Neuronal stem cell (in vitro differentiated cells): ENCODE data around the gene SORCS1.
A peak's percentile ranks its signal among the peaks of the same experiment; 100 is the strongest.

ENCODE experiments used
- DNase-seq: peaks from one replicate; pipeline ENCODE4 v3.0.0-alpha.2; 2013; ENCODE audit warnings: low spot score
- H2AFZ ChIP-seq: one replicate; pipeline ENCODE4 v1.6.1; 2013; ENCODE audit warnings: mild to moderate bottlenecking, low read length, inconsistent platforms
- H2AK5ac ChIP-seq: 2 replicates; pipeline ENCODE4 v1.6.1; 2013; ENCODE audit warnings: low read depth, mild to moderate bottlenecking, inconsistent platforms, low read length, moderate library complexity, mixed read lengths
- H2BK120ac ChIP-seq: 2 replicates; pipeline ENCODE4 v1.6.1; 2013; ENCODE audit warnings: low read depth, mild to moderate bottlenecking, inconsistent platforms, low read length, moderate library complexity, mixed read lengths
- H2BK12ac ChIP-seq: one replicate; pipeline ENCODE4 v1.6.1; 2013; ENCODE audit warnings: low read length, inconsistent platforms
- H2BK15ac ChIP-seq: 2 replicates; pipeline ENCODE4 v1.6.1; 2013; ENCODE audit warnings: mild to moderate bottlenecking, low read length, inconsistent platforms, mixed read lengths
- H2BK5ac ChIP-seq: one replicate; pipeline ENCODE4 v1.6.1; 2013; ENCODE audit warnings: inconsistent platforms, mild to moderate bottlenecking, low read length, moderate library complexity
- H3K14ac ChIP-seq: one replicate; pipeline ENCODE4 v1.6.1; 2013; ENCODE audit warnings: low read length, inconsistent platforms
- H3K18ac ChIP-seq: 2 replicates; pipeline ENCODE4 v1.6.1; 2013; ENCODE audit warnings: low read length, inconsistent platforms
- H3K23ac ChIP-seq: 2 replicates; pipeline ENCODE4 v1.6.1; 2013; ENCODE audit warnings: low read depth, mild to moderate bottlenecking, mixed read lengths, low read length, inconsistent platforms; ENCODE audit not compliant: poor library complexity
- H3K27ac ChIP-seq: replicated peaks from 3 replicates; pipeline ENCODE4 v1.5.1; 2013; ENCODE audit warnings: low read length, inconsistent platforms
- H3K27me3 ChIP-seq, 3 experiments: 2 replicates each; pipeline ENCODE4 v1.6.1; 2013; ENCODE audit warnings: low read length in 3 of 3, mild to moderate bottlenecking in 2 of 3, inconsistent platforms in 1 of 3, low read depth in 1 of 3, mixed read lengths in 1 of 3, moderate library complexity in 1 of 3; ENCODE audit not compliant: control insufficient read depth in 3 of 3, insufficient read depth in 3 of 3
- H3K36me3 ChIP-seq, 2 donors: replicated peaks in 1 of 2; 2 replicates each; pipeline ENCODE4 v1.6.1; 2013; ENCODE audit warnings: low read length in 2 of 2; ENCODE audit not compliant: control insufficient read depth in 2 of 2, insufficient read depth in 2 of 2
- H3K4ac ChIP-seq: 2 replicates; pipeline ENCODE4 v1.6.1; 2013; ENCODE audit warnings: inconsistent platforms, mild to moderate bottlenecking, low read length, moderate library complexity
- H3K4me1 ChIP-seq, 2 donors: 1 replicate in 1 of 2; 2 replicates in 1 of 2; pipeline ENCODE4 v1.6.1; 2013; ENCODE audit warnings: low read length in 2 of 2, low read depth in 1 of 2; ENCODE audit not compliant: control insufficient read depth in 2 of 2, insufficient read depth in 1 of 2
- H3K4me2 ChIP-seq: one replicate; pipeline ENCODE4 v1.6.1; 2013; ENCODE audit warnings: mild to moderate bottlenecking, low read length, inconsistent platforms; ENCODE audit not compliant: insufficient read depth, poor library complexity, severe bottlenecking
- H3K4me3 ChIP-seq, 2 donors: 2 replicates each; pipeline ENCODE4 v1.5.1; 2013; ENCODE audit warnings: low read length in 2 of 2, mild to moderate bottlenecking in 2 of 2, inconsistent platforms in 1 of 2, moderate library complexity in 1 of 2
- H3K79me1 ChIP-seq: one replicate; pipeline ENCODE4 v1.6.1; 2013; ENCODE audit warnings: low read depth, mild to moderate bottlenecking, inconsistent platforms, low read length, moderate library complexity
- H3K9ac ChIP-seq: one replicate; pipeline ENCODE4 v1.6.1; 2013; ENCODE audit warnings: mild to moderate bottlenecking, low read depth, low read length, inconsistent platforms; ENCODE audit not compliant: poor library complexity
- H3K9me3 ChIP-seq, 2 donors: replicated peaks in 1 of 2; 2 replicates each; pipeline versions ENCODE3 to v1.6.1; 2013; ENCODE audit warnings: low read length in 2 of 2, mild to moderate bottlenecking in 2 of 2, inconsistent platforms in 1 of 2, low read depth in 1 of 2, mixed read lengths in 1 of 2, moderate library complexity in 1 of 2; ENCODE audit not compliant: control insufficient read depth in 2 of 2, insufficient read depth in 1 of 2
- H4K8ac ChIP-seq: one replicate; pipeline ENCODE4 v1.6.1; 2013; ENCODE audit warnings: low read depth, mild to moderate bottlenecking, inconsistent platforms, low read length, moderate library complexity
- H4K91ac ChIP-seq: one replicate; pipeline ENCODE4 v1.6.1; 2013; ENCODE audit warnings: low read length, low read depth, mild to moderate bottlenecking, inconsistent platforms; ENCODE audit not compliant: poor library complexity
- WGBS, 2 donors: extraction: QIAGEN DNeasy Blood & Tissue Kit; methylation state at CpG; one replicate each; pipeline ENCODE4 v1.1.7; 2013; ENCODE audit warnings: missing lambda C conversion rate in 2 of 2, mixed read lengths in 1 of 2; ENCODE audit not compliant: insufficient read length in 2 of 2, insufficient replicate concordance in 1 of 2; ENCODE audit errors: extremely low coverage in 2 of 2; 5-methylcytosine and 5-hydroxymethylcytosine counted together

SORCS1 gene

DNA sequence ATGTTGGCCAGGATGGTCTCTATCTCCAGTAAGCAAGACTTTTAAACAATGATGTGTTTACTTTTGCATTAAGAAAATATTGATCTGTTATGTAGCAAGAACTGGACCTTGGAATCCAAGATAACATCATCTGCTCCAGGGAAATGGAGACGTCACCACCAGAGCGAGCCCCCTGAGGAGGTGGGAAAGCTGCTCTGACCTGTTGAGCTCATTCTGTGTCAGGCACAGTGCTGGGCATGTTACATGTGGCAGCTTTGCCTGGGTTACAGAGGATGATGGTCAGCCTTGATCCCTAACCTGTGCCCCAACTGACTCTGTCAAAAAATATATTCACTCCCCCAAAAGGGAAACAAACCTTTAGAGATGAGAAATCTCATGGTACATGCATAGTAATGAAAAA, 436.3 kb downstream of the SORCS1 start:
- no peak overlapping the region for H3K4me3 ChIP-seq
- H3K9ac ChIP-seq, result peak overlapping the region; percentile 34
- no peak overlapping the region for H3K4ac ChIP-seq
- DNase-seq, result no peak
- no peak overlapping the region for H3K23ac ChIP-seq
- WGBS, 2 donors, result no CpG with 5 or more reads among the region's 2 CpGs
- H2BK15ac ChIP-seq, result no peak overlapping the region
- no peak overlapping the region for H2BK12ac ChIP-seq
- H3K4me2 ChIP-seq, result no peak overlapping the region
- no peaks in the 10 kb centered on the region for H3K9me3 ChIP-seq
- H3K4me1 ChIP-seq, result no peaks in the 10 kb centered on the region
- no peak overlapping the region for H2BK120ac ChIP-seq
- H3K27ac ChIP-seq, result no peak overlapping the region
- H2AK5ac ChIP-seq, result no peak overlapping the region
- no peaks in the 10 kb centered on the region for H3K36me3 ChIP-seq
- H3K18ac ChIP-seq, result no peak overlapping the region
- no peak overlapping the region for H4K8ac ChIP-seq
- no peaks in the 10 kb centered on the region for H3K27me3 ChIP-seq
- no peak overlapping the region for H3K14ac ChIP-seq
- H2BK5ac ChIP-seq, result no peak overlapping the region
- H4K91ac ChIP-seq, result no peak overlapping the region
- H2AFZ ChIP-seq, result no peak overlapping the region
- no peaks in the 10 kb centered on the region for H3K79me1 ChIP-seq

DNA sequence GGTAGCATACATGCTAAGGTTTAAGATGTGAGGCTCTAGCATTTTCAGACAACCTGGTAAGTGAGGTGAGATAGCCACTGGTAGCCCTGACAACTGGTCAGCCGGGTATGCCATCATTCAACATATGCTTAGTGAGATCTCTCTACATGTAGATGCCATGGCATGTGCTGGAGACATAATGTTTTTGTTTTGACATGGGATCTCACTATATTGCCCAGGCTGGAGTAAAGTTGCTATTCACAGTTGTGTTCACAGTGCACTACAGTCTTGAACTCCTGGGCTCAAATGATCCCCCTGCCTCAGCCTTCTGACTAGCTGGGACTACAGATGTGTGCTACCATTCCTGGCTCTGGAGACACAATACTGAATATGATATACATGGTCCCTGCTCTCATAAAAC, 437.3 kb downstream of the SORCS1 start:
- no peak overlapping the region for H2AK5ac ChIP-seq
- no peak overlapping the region for H3K14ac ChIP-seq
- H3K18ac ChIP-seq, result no peak overlapping the region
- no peak for DNase-seq
- no peaks in the 10 kb centered on the region for H3K9me3 ChIP-seq
- H3K23ac ChIP-seq, result no peak overlapping the region
- no peak overlapping the region for H3K4me2 ChIP-seq
- no peak overlapping the region for H2AFZ ChIP-seq
- no CpG with 5 or more reads among the region's 1 CpG for WGBS, 2 donors
- no peak overlapping the region for H3K27ac ChIP-seq
- no peak overlapping the region for H3K4me3 ChIP-seq
- H3K79me1 ChIP-seq, result no peaks in the 10 kb centered on the region
- no peak overlapping the region for H4K91ac ChIP-seq
- no peak overlapping the region for H2BK15ac ChIP-seq
- H2BK12ac ChIP-seq, result no peak overlapping the region
- no peak overlapping the region for H4K8ac ChIP-seq
- H3K27me3 ChIP-seq, result no peaks in the 10 kb centered on the region
- no peak overlapping the region for H3K4ac ChIP-seq
- no peak overlapping the region for H2BK5ac ChIP-seq
- H3K9ac ChIP-seq, result no peak overlapping the region
- no peaks in the 10 kb centered on the region for H3K36me3 ChIP-seq
- H2BK120ac ChIP-seq, result no peak overlapping the region
- H3K4me1 ChIP-seq, result no peaks in the 10 kb centered on the region

DNA sequence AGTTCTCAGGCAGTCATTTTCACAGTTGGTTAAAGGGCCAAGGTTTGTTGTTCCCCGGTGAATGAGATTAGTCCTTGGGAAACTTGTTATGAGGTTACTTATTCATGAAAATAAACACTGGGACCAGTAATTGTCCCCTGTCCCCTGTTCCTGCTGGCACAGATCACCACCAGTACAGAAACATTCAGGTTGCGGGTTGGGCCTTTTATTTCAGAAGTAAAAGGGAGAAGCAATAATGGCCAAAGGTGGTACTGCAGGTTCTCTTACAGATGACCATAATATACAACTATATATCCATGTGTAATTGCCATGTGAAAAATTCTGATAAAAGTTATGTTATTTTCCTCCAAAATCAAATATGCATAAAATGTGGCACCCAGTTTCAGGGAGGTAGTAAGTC, 442.0 kb downstream of the SORCS1 start:
- Histone ChIP-seq H2BK12ac (no peak overlapping the region), H2AK5ac (no peak overlapping the region), H4K91ac (no peak overlapping the region), H2BK15ac (no peak overlapping the region), H3K4me1 (peaks cover 0 to 1% of the 10 kb centered on the region in 2 donors), H3K4ac (no peak overlapping the region), H3K27me3 (no peaks in the 10 kb centered on the region), H3K9me3 (no peaks in the 10 kb centered on the region), H2BK120ac (no peak overlapping the region), H3K18ac (no peak overlapping the region), H3K14ac (no peak overlapping the region), H3K4me3 (no peak overlapping the region), H3K79me1 (no peaks in the 10 kb centered on the region), H3K36me3 (no peaks in the 10 kb centered on the region), H3K4me2 (no peak overlapping the region), H3K27ac (no peak overlapping the region), H3K23ac (no peak overlapping the region), H4K8ac (no peak overlapping the region), H2BK5ac (no peak overlapping the region), H2AFZ (no peak overlapping the region), H3K9ac (no peak overlapping the region)
- no CpG with 5 or more reads among the region's 2 CpGs for WGBS, 2 donors
- no peak for DNase-seq

DNA sequence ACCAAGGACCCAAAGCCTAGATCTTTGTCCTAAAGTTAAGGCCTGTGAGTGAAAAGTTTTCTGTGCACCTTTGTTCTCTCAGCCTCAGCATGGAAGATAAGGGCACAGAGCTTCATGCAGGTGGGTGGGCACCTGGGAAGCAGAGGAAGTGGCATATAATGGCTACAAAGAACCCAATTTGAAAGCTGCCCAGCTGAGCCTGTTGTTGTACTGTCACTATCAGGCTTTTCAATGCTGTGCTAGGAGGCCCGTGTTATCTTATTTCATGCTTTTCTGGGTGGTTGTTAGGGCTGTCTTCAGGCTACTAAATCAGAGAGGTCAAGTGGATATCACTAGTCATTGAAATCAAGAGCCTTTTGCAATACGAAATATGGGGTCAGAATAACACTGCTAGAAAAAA, 443.8 kb downstream of the SORCS1 start:
- no peak overlapping the region for H3K14ac ChIP-seq
- no peak overlapping the region for H2BK5ac ChIP-seq
- H2BK15ac ChIP-seq, result no peak overlapping the region
- no peak overlapping the region for H2BK120ac ChIP-seq
- no peak overlapping the region for H3K23ac ChIP-seq
- no peaks in the 10 kb centered on the region for H3K79me1 ChIP-seq
- no CpG with 5 or more reads among the region's 2 CpGs for WGBS, 2 donors
- H4K8ac ChIP-seq, result no peak overlapping the region
- no peaks in the 10 kb centered on the region for H3K36me3 ChIP-seq
- no peak overlapping the region for H3K18ac ChIP-seq
- no peak overlapping the region for H2BK12ac ChIP-seq
- H2AK5ac ChIP-seq, result no peak overlapping the region
- no peak overlapping the region for H3K4me3 ChIP-seq
- peaks cover 0 to 1% of the 10 kb centered on the region in 2 donors for H3K4me1 ChIP-seq
- H3K9ac ChIP-seq, result no peak overlapping the region
- no peak overlapping the region for H2AFZ ChIP-seq
- no peak for DNase-seq
- H3K4ac ChIP-seq, result no peak overlapping the region
- no peaks in the 10 kb centered on the region for H3K9me3 ChIP-seq
- H3K4me2 ChIP-seq, result no peak overlapping the region
- no peak overlapping the region for H4K91ac ChIP-seq
- no peak overlapping the region for H3K27ac ChIP-seq
- H3K27me3 ChIP-seq, result no peaks in the 10 kb centered on the region
